GM19351 (cell line): Measurements from ENCODE around the gene PRRC2C.
"Not testable (repeated sequence)": the region's sequence is repeated elsewhere in the genome, so short reads cannot be mapped to it uniquely, and the experiment has no call there.

Experiments used
- ATAC-seq: cut with Tn5 transposase; IDR thresholded peaks from one replicate; pipeline ENCODE4 v1.9.1; 2021; ENCODE audit warnings: mild to moderate bottlenecking, moderate library complexity; ENCODE audit not compliant: unreplicated experiment

PRRC2C gene

DNA sequence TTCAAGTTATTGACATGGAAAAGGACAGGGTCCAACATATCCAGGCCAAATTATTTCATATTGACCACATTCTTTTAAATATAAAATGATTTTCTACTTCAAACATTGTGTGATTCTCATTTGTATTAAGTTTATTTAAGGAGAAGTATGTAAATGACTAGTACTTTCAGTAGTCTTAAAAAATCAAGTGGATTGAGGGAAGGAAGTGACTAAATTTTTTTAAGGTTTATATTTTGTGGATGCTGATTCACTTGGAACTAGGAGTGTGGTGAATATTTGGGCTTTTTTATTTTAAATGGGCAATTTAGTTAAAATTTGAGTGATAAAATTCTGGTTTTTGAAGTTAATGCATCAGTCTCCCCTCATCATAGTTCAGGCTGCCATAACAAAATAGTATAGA, 10.1 kb downstream of the PRRC2C start:
- no peak for ATAC-seq

DNA sequence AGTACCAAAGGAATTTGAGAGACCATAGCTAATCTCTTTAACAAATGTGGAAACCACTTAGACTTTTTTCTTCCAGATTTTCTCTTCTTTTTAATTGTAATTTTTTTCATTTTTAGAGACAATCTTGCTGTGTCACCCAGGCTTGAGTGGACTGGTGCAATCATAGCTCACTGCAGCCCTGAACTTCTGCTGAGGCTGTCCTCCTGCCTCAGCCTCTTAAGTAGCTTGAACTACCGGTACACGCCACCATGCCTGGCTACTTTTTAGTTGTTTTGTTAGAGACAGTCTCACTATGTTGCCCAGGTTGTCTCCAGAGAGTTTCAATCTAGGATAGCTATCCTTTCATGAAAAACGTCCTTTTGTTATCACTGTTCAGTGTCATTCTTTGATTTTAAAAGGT, 15.0 kb downstream of the PRRC2C start:
- ATAC-seq = no peak

DNA sequence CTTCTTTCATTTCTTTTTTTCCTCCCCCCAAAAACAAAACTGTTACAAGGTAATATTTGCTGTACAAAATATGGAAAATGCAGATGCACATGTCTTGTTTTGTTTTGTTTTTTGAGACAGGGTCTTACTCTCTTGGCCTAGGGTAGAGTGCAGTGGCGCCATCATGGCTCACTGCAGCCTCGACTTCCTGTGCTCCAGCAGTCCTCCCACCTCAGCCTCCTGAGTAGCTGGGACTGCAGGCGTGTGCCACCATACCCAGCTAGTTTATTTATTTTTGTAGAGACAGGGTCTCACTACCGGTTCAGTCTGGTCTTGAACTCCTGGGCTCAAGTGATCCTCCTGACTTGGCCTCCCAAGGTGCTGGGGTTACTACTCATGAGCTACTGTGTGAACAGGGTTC, 15.5 kb downstream of the PRRC2C start:
- no peak for ATAC-seq

DNA sequence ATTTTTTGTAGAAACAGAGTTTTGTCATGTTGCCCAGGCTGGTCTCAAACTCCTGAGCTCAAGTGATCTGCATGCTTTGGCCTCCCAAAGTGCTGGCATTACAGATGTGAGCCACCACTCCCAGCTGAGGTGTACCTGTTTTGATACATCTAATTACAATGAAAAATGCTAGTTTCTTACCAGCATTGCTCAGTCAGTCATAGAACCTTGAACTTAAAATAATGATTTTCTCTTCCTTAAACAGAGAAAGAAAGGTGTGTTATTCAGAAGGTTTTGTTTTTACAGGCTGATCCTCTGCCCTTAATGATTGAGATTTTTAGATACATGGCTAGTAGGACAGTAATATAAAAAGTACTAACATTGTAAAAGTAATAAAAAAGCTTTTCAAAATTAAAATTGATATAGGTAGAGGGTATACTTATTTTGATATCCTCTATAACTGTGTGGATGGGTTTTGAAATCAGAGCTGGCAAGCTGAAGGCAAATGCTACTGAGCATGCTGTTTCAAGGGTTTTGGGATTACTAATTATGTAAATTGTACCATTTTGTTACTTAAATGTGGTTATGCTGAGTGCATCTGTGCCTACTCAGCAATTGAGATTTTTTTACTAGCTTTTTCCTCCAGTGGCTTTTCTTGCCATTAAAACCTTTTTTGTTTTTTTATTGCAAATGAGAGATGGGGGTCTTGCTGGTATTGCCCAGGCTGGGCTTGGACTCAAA, 16.1 kb downstream of the PRRC2C start:
- ATAC-seq = peak; percentile 76

DNA sequence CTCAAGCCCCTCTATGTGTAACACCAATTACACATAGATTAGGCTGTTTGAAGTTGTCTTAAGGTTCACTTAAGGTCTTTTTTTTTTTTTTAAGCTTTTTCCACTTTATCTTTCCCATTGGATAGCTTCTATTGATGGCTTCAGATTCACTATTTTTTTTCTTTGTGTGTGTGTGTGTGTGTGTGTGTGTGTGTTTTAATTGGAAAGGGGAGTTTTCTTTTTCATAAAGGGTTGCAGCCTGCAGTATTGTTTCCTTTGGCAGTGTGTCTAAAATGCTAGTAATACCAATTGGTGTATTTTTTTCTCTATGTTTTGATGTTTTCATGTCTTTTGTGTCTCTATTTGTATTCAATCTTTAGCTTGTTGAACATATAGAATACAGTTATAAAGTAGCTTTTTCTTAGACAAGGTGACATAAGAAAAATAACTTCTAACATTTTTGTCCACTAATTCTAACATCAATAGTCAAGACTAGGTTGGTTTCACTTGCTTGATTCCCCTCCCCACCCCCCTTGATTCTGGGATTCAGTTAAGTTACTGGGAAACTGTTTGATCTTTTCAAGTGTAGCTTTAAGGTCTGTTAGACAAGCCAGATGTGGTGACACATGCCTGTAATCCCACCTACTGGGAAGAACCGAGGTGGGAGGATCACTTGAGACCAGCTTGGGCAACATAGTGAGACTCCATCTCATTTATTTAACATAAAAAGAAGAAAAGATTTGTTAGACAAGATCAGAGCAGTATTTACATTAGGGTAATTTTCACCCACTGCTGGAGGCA, 21.4 kb downstream of the PRRC2C start:
- ATAC-seq = no peak

DNA sequence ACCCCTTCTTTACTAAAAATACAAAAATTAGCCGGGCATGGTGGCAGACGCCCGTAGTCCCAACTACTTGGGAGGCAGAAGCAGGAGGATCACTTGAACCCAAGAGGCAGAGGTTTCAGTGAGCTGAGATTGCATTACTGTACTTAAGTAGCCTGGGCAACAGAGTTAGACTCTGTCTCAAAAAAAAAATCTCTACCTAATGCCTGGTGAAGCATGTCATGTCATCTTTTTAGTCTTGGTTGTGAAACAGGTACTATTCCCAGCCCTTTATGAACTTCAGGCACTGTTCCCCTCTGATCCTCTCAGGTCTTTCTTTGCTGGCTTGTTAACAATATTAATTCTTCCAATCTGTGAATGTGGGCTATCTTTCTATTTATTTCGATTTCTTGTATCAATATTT, 22.1 kb downstream of the PRRC2C start:
- ATAC-seq = no peak

DNA sequence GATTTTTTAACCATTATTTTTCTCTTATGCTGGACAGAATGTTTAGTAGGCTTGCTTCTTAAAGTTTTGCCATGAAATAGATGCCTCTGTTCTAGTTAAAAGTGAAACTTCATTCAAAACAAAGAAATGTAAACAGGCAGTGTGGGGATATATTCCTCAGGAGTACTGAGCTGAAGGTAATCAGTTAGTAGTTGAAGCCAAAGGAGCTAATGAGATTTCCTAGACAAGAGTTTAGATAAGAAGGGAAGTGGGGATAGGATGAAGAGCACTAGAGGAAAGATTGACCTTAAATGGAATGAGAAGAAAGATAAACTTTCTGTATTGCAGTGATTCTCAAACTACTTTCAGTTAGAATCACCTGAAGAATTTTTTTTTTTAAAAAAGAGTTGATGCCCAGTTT, 23.9 kb downstream of the PRRC2C start:
- ATAC-seq = no peak

DNA sequence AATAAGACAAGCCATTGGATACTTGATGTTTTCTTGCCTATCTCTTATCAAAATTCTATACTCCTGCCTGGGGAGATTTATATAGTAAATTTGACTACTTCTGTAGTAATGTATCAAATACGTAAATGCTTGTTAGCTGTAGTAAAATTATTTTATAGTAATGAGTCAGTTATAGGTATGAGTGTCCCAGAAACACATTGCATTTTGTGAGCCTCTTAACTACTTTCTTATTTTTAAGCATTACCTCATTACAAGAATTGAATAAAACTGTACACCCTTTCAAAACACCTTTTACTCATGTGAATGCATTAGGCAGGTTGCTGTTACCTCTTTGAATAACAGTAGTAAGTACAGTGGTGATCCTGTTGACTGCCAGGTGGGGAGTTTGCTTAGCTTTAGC, 28.4 kb downstream of the PRRC2C start:
- no peak for ATAC-seq

DNA sequence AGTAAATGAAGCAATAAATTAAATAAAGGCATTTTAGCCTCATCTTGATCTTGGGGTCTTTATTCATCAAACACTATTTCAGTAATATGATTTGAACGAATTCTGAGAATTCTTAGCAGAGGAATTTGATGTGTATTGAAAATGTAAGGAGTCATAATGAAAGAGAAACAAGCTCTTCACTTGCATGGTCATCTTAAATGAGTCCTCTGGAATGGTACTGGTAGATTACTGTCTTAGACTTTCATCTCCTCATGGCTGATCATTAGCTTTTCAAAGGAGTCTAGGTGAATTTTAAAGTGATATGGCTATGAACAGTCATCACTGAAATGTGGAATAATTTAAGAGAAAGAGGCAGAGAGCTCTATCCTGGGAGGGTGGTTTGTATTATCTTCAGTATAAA, 30.0 kb downstream of the PRRC2C start:
- peak; percentile 49 for ATAC-seq

DNA sequence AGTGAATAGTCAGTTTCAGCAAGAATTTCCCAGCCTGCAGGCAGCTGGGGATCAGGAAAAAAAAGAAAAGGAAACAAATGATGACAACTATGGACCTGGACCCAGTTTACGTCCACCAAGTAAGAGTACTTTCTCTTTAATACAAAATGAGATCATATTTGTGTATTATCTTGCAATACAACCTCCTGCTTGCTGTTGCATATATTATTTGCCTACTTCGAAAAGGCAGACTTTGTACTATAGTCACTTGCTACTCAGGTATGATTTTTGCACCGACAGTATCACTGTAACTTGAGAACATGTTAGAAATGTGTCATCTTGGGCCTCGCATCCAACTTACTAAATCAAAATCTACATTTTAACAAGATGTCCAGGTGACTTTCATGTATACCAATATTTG, 30.4 kb downstream of the PRRC2C start:
- ATAC-seq = no peak

DNA sequence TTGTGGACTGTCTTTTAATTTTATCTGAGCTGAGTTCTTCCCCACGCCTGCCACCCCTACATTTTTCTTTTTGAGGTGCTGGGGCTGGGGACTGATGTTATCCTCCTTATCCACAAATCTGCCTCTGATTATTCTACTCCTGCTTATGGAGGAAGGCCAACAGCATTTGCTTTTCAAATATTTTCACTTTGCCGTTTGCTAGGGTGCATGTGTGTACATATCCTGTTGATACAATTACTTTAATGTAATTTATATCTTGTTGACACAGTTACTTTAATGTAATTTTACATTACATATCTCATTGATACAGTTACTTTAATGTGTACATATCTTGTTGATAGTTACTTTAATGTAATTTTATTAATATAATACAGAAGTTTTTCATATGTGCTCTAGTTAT, 36.2 kb downstream of the PRRC2C start:
- no peak for ATAC-seq

DNA sequence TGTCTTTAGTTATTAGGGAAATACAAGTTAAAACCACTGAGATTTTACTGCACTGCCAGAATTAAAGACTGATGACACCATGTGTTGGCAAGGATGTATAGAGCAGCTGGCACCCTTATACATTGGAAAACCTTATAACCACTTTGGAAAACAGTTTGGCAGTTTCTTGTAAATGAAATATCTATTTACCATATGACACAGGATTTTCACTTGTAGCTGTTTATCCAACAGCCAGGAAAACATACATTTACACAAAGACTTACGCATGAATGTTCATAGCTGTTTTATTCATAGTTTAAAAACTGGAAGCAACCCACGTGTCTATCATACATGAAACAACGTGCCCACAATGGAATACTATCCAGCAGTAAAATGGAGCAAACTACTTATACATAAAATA, 45.3 kb downstream of the PRRC2C start:
- no peak for ATAC-seq

DNA sequence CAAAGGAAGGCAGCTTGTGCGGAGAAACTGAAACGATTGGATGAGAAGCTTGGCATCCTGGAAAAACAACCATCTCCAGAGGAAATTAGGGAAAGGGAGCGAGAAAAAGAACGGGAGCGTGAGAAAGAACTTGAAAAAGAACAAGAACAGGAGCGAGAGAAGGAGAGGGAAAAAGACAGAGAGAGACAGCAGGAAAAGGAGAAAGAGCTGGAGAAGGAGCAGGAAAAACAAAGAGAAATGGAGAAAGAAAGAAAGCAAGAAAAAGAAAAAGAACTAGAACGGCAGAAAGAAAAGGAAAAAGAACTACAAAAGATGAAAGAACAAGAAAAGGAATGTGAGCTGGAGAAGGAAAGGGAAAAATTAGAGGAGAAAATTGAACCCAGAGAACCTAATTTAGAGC, 47.2 kb downstream of the PRRC2C start:
- no peak for ATAC-seq

DNA sequence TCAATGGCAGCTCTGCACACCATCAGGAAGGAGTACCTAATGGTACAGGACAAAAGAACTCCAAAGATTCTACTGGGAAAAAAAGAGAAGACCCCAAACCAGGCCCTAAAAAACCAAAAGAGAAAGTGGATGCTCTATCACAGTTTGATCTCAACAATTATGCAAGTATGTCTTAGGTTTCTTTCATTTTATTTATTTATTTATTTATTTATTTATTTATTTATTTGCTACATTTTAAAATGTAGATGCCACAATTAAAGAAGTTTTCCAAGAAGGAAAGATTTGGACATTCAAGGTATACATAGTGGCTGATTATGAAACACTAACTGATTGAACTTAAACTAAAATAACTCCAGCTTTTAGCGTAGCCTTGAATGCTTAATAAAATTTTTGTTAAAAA, 60.2 kb downstream of the PRRC2C start:
- no peak for ATAC-seq

DNA sequence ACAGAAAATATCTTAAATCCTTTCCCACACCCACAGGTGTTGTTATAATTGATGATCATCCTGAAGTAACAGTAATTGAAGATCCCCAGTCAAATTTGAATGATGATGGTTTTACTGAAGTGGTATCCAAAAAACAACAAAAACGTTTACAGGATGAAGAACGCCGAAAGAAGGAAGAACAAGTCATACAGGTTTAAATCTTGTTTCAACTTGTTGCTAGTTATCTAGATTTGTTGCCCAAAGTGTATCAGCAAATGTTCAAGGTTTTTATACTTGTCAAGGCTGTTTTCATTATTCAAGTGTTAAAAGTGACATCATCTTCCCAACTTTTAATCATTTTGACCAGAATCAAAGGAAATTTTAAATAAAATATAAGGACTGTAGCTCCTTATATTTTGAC, 64.7 kb downstream of the PRRC2C start:
- ATAC-seq = no peak

DNA sequence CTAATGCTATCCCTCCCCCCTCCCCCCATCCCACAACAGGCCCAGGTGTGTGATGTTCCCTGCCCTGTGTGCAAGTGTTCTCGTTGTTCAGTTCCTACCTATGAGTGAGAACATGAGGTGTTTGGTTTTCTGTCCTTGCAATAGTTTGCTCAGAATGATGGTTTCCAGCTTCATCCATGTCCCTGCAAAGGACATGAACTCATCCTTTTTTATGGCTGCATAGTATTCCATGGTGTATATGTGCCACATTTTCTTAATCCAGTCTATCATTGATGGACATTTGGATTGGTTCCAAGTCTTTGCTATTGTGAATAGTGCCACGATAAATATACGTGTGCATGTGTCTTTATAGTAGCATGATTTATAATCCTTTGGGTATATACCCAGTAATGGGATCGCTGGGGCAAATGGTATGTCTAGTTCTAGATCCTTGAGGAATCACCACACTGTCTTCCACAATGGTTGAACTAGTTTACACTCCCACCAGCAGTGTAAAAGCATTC, 65.3 kb downstream of the PRRC2C start:
- ATAC-seq = not testable (repeated sequence)

DNA sequence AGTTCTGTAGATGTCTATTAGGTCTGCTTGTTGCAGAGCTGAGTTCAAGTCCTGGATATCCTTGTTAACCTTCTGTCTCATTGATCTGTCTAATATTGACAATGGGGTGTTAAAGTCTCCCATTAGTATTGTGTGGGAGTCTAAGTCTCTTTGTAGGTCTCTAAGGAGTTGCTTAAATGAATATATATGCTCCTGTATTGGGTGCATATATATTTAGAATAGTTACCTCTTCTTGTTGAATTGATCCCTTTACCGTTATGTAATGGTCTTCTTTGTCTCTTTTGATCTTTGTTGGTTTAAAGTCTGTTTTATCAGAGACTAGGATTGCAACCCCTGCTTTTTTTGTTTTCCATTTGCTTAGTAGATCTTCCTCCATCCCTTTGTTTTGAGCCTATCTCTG, 68.6 kb downstream of the PRRC2C start:
- not testable (repeated sequence) for ATAC-seq

DNA sequence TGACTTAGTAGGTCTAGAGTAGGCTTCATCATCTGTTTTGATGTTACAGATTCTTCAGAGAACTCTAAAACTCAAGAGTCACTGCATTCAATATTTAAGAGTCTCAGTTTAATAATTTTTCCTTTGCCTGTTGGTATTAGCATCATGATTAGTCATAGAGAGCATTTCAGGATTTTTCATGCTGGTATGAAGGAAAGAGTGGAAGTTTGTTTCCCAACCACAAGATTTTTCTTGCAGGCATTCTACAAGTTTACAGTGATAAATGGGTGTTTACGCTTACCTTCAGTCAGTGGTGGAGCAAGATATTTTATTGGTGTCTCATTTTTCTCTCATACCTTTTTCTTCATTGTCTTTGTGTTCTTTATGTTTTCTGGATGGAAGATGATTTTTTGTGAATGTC, 78.3 kb downstream of the PRRC2C start:
- no peak for ATAC-seq

DNA sequence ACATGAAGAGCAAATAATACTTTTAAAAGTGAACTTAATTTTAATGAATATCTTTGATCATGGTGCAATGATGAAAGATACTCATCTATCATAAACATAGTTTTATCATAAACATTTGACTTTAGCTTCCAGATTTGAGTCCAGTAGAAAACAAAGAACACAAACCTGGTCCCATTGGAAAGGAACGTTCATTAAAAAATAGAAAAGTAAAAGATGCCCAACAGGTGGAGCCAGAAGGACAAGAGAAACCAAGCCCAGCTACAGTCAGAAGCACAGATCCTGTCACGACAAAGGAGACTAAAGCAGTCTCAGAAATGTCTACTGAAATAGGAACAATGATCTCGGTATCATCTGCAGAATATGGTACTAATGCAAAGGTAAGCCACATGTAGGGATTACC, 81.1 kb downstream of the PRRC2C start:
- ATAC-seq = no peak

DNA sequence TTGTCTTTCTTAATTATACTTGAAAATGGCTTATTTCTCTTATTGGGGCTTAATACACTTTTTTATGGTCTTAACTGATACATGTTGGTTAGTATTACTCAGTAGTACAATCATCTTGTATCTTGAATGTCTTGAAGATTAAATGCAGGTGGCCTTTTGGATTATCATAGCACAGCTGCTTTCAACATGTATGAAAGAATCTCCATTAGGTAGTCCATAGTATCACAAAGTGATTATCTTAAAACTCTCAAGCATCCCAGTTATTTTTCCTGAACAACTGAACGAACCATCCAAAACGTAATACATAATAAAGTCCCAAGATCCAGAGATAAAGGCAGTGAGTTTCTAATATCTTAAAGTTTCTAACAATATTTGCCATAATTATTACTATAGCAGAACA, 85.0 kb downstream of the PRRC2C start:
- ATAC-seq = no peak

DNA sequence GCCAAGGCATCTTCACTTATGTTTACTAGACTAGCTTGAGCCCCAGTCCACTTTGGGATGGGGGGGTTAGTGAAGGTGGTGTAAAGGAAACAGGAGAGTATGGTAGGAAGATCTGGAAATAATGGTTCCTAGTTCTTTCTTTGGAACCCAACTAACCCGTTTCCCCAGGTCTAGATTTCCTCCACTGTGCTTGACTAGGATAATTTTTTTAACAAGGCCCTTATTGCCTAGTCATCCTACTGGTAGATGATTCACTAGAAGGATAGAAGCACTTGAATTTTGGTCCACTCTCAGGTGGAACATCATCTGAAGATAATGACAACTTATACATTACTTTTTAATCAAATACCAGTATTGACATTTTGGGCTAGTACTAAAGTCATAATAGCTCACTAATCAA, 90.8 kb downstream of the PRRC2C start:
- no peak for ATAC-seq

DNA sequence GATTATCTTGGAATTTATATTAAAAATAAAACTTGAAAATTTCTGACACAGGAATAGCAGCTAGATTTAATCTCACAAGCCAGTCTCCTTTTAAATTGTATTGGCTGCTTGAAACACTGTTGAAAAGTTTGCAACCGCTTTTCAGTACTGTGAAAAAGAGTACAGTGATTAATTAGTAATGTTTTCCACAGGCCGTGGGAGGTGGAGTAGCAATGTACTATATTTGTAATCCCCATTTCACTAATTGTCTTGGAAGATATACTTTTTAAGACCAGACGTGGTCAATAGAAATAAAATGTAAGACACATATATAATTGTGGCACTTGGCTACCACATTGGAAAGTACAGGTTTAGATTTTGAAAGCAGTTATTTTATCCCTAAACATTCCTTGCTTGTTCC, 95.9 kb downstream of the PRRC2C start:
- ATAC-seq = no peak
